Heart left ventricle (tissue), 13 donors: ENCODE results near the gene BRD1.

Experiments
- CTCF ChIP-seq, 12 donors: fragments of 200-600 bp; sonication (generic) in 4 of 12; IDR thresholded peaks; one replicate each; pipeline versions ENCODE4 v1.5.0 to v1.8.0; 2018 to 2022; ENCODE audit warnings: antibody characterized with exemption in 12 of 12, mild to moderate bottlenecking in 5 of 12
- POLR2A ChIP-seq, 2 donors: fragments of 450-650 bp; IDR thresholded peaks; one replicate each; pipeline ENCODE4 v1.6.1; 2017; ENCODE audit warnings: antibody characterized with exemption in 2 of 2, mild to moderate bottlenecking in 2 of 2, moderate library complexity in 2 of 2
- donor health status: ischemic (EF 13 %, LVEDD 7.1; RV severe dilation, severe dysfunction).
- donor health status: DM: no; HTN: yes; CAD: no.
- donor health status: DM: no; HTN: no; CAD: no.
- donor health status: ischemic (EF 25% LVEDD 6.9; RV normal size, moderate dysfunction).
- donor health status: ischemic (EF 25% LVEDD 5.7; RV mildly dilated, moderate dysfunction).
- donor health status: ischemic (EF 35%, LVEDD 5.7; RV mildly dilated, moderate dysfunction).
- donor health status: nonischemic (EF 11% LVEDD 7.7; RV severe dilation, severe dysfunction).
- donor health status: DM: yes; HTN: yes; CAD: no.
- donor health status: PGD.
- donor health status: ischemic (EF 29% LVEDD 5.4; RV normal size, mild dysfunction).
- donor health status: nonischemic (EF 23%, LVEDD 6.1; RV moderate dilation, normal function).

GRCh38 chr22:49796596-49797270, 30.9 kb downstream of the BRD1 start:
- TF ChIP-seq CTCF (IDR thresholded peaks at IDR 0.05) (no peak), POLR2A (IDR thresholded peaks at IDR 0.05) (no peak)
